Spinal cord (tissue), 10 donors: ENCODE results near the gene STX16. TPM values are rescaled to one million over a fixed set of nuclear protein-coding genes. Genes with fewer than 3 reads are reported as not detected.

ENCODE experiments used
- DNase-seq, 6 donors: peaks; one replicate each; pipeline versions ENCODE4 v3.0.0 to v3.0.0-alpha.2; 2013 to 2015; ENCODE audit warnings: low spot score in 6 of 6, low read depth in 4 of 6
- H3K27ac ChIP-seq: one replicate; pipeline ENCODE4 v1.5.1; 2013; ENCODE audit warnings: low read depth, low read length, control low read depth
- H3K27me3 ChIP-seq: one replicate; pipeline ENCODE4 v1.6.1; 2013; ENCODE audit warnings: low read length; ENCODE audit not compliant: control insufficient read depth, insufficient read depth
- H3K36me3 ChIP-seq: one replicate; pipeline ENCODE4 v1.6.1; 2013; ENCODE audit warnings: low read length; ENCODE audit not compliant: control insufficient read depth, insufficient read depth
- H3K4me1 ChIP-seq: one replicate; pipeline ENCODE4 v1.6.1; 2013; ENCODE audit warnings: low read length; ENCODE audit not compliant: control insufficient read depth, insufficient read depth
- H3K4me3 ChIP-seq: one replicate; pipeline ENCODE4 v1.5.1; 2013; ENCODE audit warnings: low read depth, low read length, control low read depth
- H3K9me3 ChIP-seq: one replicate; pipeline ENCODE4 v1.6.1; 2013; ENCODE audit warnings: low read length; ENCODE audit not compliant: control insufficient read depth, insufficient read depth
- WGBS: methylation state at CpG from one replicate; pipeline ENCODE4 v1.1.5; 2013; ENCODE audit warnings: missing lambda C conversion rate; ENCODE audit not compliant: insufficient coverage; 5-methylcytosine and 5-hydroxymethylcytosine counted together
- polyA plus RNA-seq, 2 donors: library from polyadenylated mRNA; unstranded; fragments of 120-200 nt; gene quantifications; one replicate each; pipeline ENCODE4 v1.2.1, GENCODE V29; 2013; ENCODE audit not compliant: insufficient read length in 2 of 2
- total RNA-seq, 2 donors: library from RNA; depleted of rRNA in 1 of 2; stranded (reverse); fragments of 120-200 nt in 1 of 2; fragments of >200 nt in 1 of 2; gene quantifications; one replicate each; pipeline versions ENCODE4 v1.2.3 to v1.2.4, GENCODE V29; 2013 to 2014
- donor health status: healthy.

STX16 gene
- total and polyA plus RNA-seq, 4 donors: 35.7 to 65.0 (median 49.8) TPM

DNA sequence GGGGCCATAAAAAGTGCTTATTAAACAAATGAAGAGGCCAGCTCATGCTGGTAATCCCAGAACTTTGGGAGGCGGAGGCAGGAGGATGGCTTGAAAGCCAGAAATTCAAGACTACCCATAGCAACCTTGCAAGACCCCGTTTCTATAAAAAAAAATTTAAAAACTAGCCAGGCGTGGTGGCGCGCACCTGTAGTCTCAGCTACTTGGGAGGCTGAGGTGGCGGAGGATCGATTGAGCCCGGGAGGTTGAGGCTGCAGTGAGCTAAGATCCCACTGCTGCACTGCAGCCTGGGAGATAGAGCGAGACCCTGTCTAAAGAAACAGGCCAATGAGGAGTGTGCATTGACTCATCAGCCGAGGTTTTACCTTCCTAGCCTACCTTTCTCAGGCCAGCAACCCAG lies 56.7 kb downstream of the STX16 start:
- no peak overlapping the region for H3K27ac ChIP-seq
- H3K4me3 ChIP-seq: no peak overlapping the region
- H3K27me3 ChIP-seq: no peaks in the 10 kb centered on the region
- H3K9me3 ChIP-seq: peaks cover 3% of the 10 kb centered on the region
- DNase-seq: no peak
- peaks cover 71% of the 10 kb centered on the region for H3K36me3 ChIP-seq
- H3K4me1 ChIP-seq: no peaks in the 10 kb centered on the region
- 97% methylated on average over 8 of the region's 10 CpGs for WGBS

DNA sequence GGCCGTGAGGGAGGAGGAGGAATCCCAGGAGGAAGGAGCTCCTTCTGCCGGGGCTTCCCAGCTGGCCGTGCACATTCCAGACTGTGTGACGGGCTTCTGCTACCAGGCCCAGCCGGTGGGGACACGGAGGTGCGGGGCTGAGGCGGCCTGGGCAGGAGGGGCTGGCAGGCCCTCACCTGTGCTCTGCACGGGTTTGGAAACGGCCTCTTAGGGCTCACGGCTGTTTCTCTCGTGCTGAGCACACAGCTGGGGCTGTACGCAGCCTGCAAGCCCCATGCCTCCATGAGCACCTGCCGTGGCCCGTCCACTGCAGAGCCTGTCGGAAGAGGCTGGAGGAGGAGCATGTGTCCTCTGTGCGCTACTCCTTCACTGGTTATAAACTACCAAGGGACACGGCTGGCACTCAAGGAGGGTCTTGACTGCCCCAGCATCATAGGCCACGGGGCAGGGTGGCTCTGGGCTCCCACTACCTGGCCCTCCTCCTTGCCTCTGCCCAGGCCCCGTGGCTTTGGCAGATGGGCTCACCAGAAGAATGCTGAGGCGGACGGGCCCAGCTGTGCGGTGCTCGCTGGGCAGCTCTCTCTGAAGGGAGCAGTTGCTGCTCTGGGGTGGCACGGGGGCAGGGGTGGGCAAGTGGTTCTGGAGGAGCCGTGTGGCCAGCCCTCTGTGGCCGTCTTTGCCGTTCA lies 57.3 kb downstream of the STX16 start:
- Histone ChIP-seq H3K4me3 (no peak overlapping the region), H3K9me3 (peaks cover 3% of the 10 kb centered on the region), H3K27ac (no peak overlapping the region), H3K27me3 (no peaks in the 10 kb centered on the region), H3K4me1 (no peaks in the 10 kb centered on the region), H3K36me3 (peaks cover 72% of the 10 kb centered on the region)
- DNase-seq: no peak
- 90% methylated on average over 28 of the region's 28 CpGs for WGBS

DNA sequence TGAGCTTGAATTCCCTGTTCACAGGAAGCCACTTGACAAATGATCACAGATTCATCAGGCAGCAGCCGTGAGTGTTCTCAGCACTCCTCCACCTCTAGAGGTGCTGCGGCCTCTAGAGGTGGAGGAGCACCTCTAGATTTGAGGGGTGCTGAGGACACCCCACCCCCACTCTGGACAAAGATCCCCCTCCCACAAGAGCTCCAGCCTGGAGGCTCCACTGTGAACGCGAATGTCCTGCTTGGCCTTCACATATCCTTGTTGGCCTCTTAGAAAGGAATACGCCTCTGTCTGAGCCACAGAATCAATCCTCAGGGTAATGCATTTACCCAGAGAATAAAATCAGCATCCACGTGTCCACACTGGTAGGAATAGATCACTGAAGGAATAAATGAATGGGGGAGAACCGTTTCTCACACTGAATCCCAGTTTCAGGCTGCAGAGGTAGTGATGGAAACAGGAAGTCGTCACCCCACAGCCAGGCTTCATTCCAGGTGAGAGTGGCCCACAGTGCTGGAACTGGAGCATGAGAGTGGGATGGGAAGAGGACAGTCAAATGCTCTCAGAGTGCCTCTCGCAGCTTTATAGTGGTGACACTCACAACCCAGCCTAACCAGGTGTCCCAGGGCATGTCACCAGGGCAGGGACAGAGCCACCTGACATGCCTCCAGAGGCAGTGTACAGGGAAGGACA lies 58.1 kb downstream of the STX16 start:
- peaks cover 72% of the 10 kb centered on the region for H3K36me3 ChIP-seq
- no peaks in the 10 kb centered on the region for H3K4me1 ChIP-seq
- peaks cover 1% of the 10 kb centered on the region for H3K9me3 ChIP-seq
- no peak for DNase-seq
- WGBS: 85% methylated on average over 6 of the region's 9 CpGs
- H3K27ac ChIP-seq: no peak overlapping the region
- H3K4me3 ChIP-seq: no peak overlapping the region
- no peaks in the 10 kb centered on the region for H3K27me3 ChIP-seq

DNA sequence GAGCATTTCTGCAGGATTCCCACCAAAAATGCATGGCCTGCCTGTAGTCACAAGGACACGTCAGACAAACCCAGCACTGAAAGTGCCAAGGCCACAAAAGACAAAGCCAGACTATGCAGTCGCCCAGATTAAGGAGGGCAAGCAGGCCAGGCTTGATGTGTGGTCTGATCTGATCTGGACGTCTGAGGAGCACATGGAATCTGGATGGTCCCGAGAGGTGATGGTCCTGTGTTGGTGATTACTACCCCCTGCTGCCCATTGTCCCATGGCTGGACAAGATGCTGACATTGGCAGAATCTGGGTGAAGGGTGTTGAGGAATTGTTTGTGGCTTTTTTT lies 58.6 kb downstream of the STX16 start:
- no peak for DNase-seq
- H3K27ac ChIP-seq: no peak overlapping the region
- no peaks in the 10 kb centered on the region for H3K27me3 ChIP-seq
- no peaks in the 10 kb centered on the region for H3K4me1 ChIP-seq
- 94% methylated on average over 4 of the region's 4 CpGs for WGBS
- H3K4me3 ChIP-seq: no peak overlapping the region
- peaks cover 77% of the 10 kb centered on the region for H3K36me3 ChIP-seq
- H3K9me3 ChIP-seq: no peaks in the 10 kb centered on the region

DNA sequence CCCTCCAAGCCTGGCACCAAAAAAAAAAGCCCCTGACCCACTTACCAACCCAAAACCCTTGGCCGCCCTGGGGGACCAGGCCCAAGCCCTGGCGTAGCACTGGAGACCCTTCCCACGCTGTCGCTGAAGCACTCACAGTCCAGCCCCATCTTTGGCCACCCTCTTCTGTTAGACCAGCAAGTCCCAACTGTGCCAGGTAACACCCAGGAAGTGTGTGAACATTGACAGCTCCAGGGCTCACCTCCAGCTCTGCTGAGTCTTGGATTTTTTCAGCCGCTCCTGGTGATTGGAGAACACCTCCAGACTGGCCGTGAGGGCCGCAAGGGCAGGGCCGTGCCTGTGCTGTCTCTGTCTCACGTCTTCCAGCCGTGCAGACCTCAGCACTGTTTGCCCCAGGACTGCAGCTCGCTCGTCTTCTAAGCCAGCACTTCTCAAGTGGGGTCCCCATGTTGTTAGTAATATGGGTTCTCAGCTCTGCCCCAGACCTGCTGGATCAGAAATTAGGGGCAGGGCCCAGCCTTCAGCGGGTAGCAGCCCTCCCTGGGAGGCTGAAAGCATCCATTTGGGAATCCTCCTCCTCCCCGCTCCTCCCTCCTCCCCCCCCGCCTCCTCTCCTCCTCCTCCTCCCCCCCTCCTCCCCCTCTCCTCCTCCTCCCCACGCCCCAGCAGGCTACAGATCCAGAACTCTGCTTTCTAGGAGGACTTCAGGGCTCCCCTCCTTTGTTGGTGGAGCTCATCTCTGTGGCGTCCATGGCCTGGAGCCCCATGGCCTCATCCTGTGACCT lies 59.6 kb downstream of the STX16 start:
- Histone ChIP-seq H3K9me3 (no peaks in the 10 kb centered on the region), H3K27ac (no peak overlapping the region), H3K4me3 (no peak overlapping the region), H3K27me3 (no peaks in the 10 kb centered on the region), H3K36me3 (peaks cover 85% of the 10 kb centered on the region), H3K4me1 (peaks cover 4% of the 10 kb centered on the region)
- no peak for DNase-seq
- 76% methylated on average over 13 of the region's 17 CpGs for WGBS

DNA sequence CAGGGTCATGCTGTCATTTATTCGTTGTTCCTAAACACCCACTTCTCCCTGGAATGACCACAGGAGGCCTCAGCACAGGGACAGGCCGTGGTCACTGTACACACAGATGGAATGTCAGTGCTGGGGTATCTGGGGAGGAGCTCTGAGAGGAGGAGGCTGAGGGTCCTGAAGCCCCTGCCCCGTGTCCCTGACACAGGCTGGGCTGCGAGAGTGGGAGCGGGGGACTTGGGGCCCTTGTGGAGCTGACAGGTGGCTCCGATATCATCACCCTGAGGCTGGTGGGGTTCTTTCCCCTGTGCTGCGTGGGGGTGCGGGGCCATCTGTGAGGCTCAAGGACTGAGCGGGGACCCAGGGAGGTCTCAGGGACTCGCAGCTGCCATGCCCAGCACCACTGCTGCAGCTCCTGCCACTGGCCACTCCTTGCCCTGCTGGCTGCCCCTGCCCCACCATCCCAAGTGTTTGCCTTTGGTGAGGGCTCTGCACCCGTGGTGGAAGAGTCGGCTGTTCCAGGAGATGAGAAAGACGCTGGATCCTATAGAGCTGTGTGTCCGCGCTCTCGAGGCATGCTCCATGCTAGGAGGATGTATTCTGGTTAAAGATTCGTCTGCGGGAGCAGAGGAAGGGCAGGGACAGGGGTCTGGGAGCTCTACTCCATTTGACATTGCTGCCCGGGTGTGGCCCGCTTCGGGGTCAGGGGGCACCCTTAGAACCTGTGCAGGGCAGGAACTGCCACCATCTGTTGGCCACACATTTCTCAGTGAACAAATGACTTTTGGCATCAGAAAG lies 60.4 kb downstream of the STX16 start:
- Histone ChIP-seq H3K36me3 (peaks cover 87% of the 10 kb centered on the region), H3K27ac (no peak overlapping the region), H3K4me1 (peaks cover 10% of the 10 kb centered on the region), H3K27me3 (no peaks in the 10 kb centered on the region), H3K9me3 (no peaks in the 10 kb centered on the region), H3K4me3 (no peak overlapping the region)
- DNase-seq: peak in 1 of 6 donors; percentile 0
- WGBS: 94% methylated on average over 20 of the region's 21 CpGs

DNA sequence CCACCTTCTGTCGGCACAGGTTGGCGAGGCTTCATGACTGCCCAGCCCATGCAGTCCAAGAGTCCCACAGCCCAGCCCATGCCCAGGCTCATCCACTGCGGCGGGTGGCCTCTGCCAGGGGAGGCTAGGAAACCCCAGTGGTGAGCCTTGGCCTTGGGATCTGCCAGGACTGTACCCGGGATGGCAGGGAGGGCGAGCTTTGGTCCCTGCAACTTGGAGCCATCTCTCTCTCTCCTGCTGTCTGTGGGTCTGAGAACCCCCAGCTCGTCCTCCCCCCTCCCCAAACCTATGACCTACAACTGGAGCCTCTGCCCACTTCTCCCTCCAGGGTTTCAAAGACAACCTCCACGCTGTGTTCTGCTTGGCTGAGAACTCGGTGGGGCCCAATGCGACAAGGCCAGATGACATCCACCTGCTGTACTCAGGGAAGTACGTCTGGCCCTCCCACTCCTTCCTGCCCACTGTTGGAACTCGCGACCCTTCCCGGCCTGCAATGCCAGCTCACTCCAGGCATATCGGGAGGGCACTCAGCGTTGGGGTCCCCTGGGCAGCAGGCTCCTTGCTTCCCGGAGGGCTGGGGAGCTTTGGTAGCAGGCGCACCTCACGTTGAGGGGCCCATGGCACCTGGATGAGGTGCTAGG lies 61.2 kb downstream of the STX16 start:
- peak in 1 of 6 donors; percentile 0 for DNase-seq
- Histone ChIP-seq H3K4me1 (peaks cover 18% of the 10 kb centered on the region), H3K27me3 (no peaks in the 10 kb centered on the region), H3K36me3 (peaks cover 86% of the 10 kb centered on the region), H3K9me3 (no peaks in the 10 kb centered on the region), H3K4me3 (no peak overlapping the region), H3K27ac (no peak overlapping the region)
- WGBS: 92% methylated on average over 19 of the region's 19 CpGs

DNA sequence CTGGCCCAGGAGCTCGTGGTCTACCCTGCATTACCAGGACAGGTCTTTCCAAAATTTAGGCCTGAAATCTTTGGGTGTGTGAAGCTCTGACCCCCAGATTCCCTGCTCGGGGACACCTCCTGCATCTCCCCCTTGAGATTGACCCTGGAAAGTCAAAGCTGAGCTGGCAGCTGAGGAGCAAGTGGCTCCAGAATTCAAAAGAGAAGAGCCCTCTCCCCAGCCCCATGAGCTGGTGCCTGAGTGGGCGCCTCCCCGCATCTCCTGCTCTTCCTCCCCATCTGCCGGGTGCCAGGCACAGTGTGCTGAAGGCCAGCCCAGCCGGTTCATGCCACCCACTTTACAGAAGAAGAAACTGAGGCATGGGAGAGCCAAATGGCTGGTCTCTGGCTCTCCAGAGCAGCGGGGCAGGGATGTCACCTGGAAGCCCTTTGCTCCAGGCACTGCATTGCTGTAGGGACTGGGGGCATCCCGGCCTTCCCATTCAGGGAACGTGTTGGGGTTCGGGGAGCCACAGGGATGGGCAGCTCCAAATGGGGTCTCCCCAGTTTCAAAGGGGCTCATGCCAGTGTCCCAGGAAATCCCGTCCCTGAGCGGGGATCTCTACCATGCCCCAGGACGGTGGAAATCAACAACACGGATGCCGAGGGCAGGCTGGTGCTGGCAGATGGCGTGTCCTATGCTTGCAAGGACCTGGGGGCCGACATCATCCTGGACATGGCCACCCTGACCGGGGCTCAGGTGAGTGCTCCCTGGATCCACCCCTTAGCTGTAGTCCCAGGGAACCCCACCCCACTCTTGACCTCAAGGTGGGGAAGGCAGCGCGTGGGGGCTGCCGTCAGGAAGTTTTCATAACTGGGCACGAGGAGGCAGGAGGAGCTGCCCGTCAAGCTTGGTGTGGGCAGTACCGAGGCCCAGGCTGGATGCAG lies 62.0 kb downstream of the STX16 start:
- H3K4me3 ChIP-seq: no peak overlapping the region
- 94% methylated on average over 24 of the region's 24 CpGs for WGBS
- H3K4me1 ChIP-seq: peaks cover 22% of the 10 kb centered on the region
- H3K27me3 ChIP-seq: no peaks in the 10 kb centered on the region
- DNase-seq: peak in 1 of 6 donors; percentile 0
- H3K9me3 ChIP-seq: no peaks in the 10 kb centered on the region
- H3K36me3 ChIP-seq: peaks cover 86% of the 10 kb centered on the region
- no peak overlapping the region for H3K27ac ChIP-seq
